HepG2 (cell line): ENCODE measurements around the gene ATG5. TPM values are rescaled to one million over a fixed set of nuclear protein-coding genes. Genes with fewer than 3 reads are reported as not detected.

Experiments used
- ATF1 ChIP-seq: IDR thresholded peaks from 2 replicates; pipeline ENCODE4 v1.6.1; 2016; ENCODE audit warnings: mild to moderate bottlenecking, control low read depth
- CEBPB ChIP-seq: IDR thresholded peaks from 2 replicates; pipeline ENCODE4 v1.6.1; 2011; ENCODE audit warnings: low read depth, low read length, improper control_type of control experiment, borderline replicate concordance
- DBP ChIP-seq: sonication (generic); formaldehyde crosslinking; IDR thresholded peaks from 2 replicates; pipeline ENCODE4 v1.4.0; 2020; ENCODE audit warnings: missing genetic modification reagents; ENCODE audit errors: not compliant biosample characterization
- FOXK2 ChIP-seq: fragments of 450-650 bp; IDR thresholded peaks from 2 replicates; pipeline ENCODE4 v1.6.1; 2016
- FUBP1 ChIP-seq: sonication (generic); formaldehyde crosslinking; IDR thresholded peaks from 2 replicates; pipeline ENCODE4 v1.5.1; 2020; ENCODE audit warnings: missing genetic modification reagents, mild to moderate bottlenecking, borderline replicate concordance
- HMGA1 ChIP-seq: sonication (generic); formaldehyde crosslinking; conservative IDR thresholded peaks from 2 replicates; pipeline ENCODE4 v1.4.0; 2020; ENCODE audit warnings: missing genetic modification reagents
- HOXD1 ChIP-seq: sonication (generic); formaldehyde crosslinking; IDR thresholded peaks from 2 replicates; pipeline ENCODE4 v1.5.0; 2020; ENCODE audit warnings: missing genetic modification reagents
- SRSF1 ChIP-seq: fragments of 200-400 bp; formaldehyde crosslinking; optimal IDR thresholded peaks from 2 replicates; pipeline ENCODE3; 2017; ENCODE audit warnings: mild to moderate bottlenecking, low read depth, low read length, moderate library complexity
- TERF1 ChIP-seq: sonication (generic); formaldehyde crosslinking; IDR thresholded peaks from 2 replicates; pipeline ENCODE4 v1.8.0; 2022; ENCODE audit warnings: mild to moderate bottlenecking, missing genetic modification reagents, moderate library complexity
- ZBTB38 ChIP-seq: sonication (generic); formaldehyde crosslinking; IDR thresholded peaks from 2 replicates; pipeline ENCODE4 v1.5.1; 2020; ENCODE audit warnings: mild to moderate bottlenecking, missing genetic modification reagents
- ZNF224 ChIP-seq: sonication (generic); formaldehyde crosslinking; IDR thresholded peaks from 2 replicates; pipeline ENCODE4 v1.5.0; 2020; ENCODE audit warnings: mild to moderate bottlenecking, missing genetic modification reagents
- ZNF253 ChIP-seq: sonication (generic); formaldehyde crosslinking; IDR thresholded peaks from 2 replicates; pipeline ENCODE4 v1.8.0; 2022; ENCODE audit warnings: mild to moderate bottlenecking, missing genetic modification reagents, borderline replicate concordance
- ZNF441 ChIP-seq: sonication (generic); formaldehyde crosslinking; IDR thresholded peaks from 2 replicates; pipeline ENCODE4 v1.7.0; 2021; ENCODE audit warnings: missing genetic modification reagents, borderline replicate concordance
- ZNF558 ChIP-seq: sonication (generic); formaldehyde crosslinking; IDR thresholded peaks from 2 replicates; pipeline ENCODE4 v1.9.0; 2022; ENCODE audit warnings: mild to moderate bottlenecking, missing genetic modification reagents, borderline replicate concordance
- ZNF569 ChIP-seq: sonication (generic); formaldehyde crosslinking; IDR thresholded peaks from 2 replicates; pipeline ENCODE4 v1.5.0; 2020; ENCODE audit warnings: mild to moderate bottlenecking, missing genetic modification reagents, moderate library complexity, borderline replicate concordance
- polyA plus RNA-seq, 8 experiments: library from polyadenylated mRNA; depleted of rRNA in 3 of 8; stranded (reverse) in 7 of 8; unstranded in 1 of 8; fragments of >200 nt; fragmentation: Illumina TruSeq in 4 of 8; extraction: Trizol in 4 of 8; gene quantifications; 2 replicates each; pipeline versions ENCODE4 v1.2.1 to v1.2.3, GENCODE V29; 2011 to 2016; ENCODE audit warnings: low read depth in 4 of 8, missing spikeins in 1 of 8, mixed read lengths in 1 of 8; ENCODE audit not compliant: insufficient read depth in 1 of 8
- total RNA-seq, 5 experiments: library from RNA; depleted of rRNA; stranded (reverse); fragments of >200 nt; fragmentation: Illumina TruSeq; extraction: Trizol; gene quantifications; 2 replicates each; pipeline ENCODE4 v1.2.3, GENCODE V29; 2016; ENCODE audit warnings: low read depth in 1 of 5
- TF ChIP-seq, protein P1 (sequence below): sonication (generic); formaldehyde crosslinking; IDR thresholded peaks from 2 replicates; pipeline ENCODE4 v1.9.0; 2022; ENCODE audit warnings: low read depth, missing genetic modification reagents
- TF ChIP-seq, protein P2 (sequence below): sonication (generic); formaldehyde crosslinking; IDR thresholded peaks from 2 replicates; pipeline ENCODE4 v1.8.1; 2023; ENCODE audit warnings: missing genetic modification reagents, inconsistent platforms, borderline replicate concordance

The ATG5 gene
- total and polyA plus RNA-seq, 2 of the 13 experiments (the other 11 are each of a cell fraction or from before 2014, with no cell fraction given) = 21.3 to 48.0 TPM

DNA sequence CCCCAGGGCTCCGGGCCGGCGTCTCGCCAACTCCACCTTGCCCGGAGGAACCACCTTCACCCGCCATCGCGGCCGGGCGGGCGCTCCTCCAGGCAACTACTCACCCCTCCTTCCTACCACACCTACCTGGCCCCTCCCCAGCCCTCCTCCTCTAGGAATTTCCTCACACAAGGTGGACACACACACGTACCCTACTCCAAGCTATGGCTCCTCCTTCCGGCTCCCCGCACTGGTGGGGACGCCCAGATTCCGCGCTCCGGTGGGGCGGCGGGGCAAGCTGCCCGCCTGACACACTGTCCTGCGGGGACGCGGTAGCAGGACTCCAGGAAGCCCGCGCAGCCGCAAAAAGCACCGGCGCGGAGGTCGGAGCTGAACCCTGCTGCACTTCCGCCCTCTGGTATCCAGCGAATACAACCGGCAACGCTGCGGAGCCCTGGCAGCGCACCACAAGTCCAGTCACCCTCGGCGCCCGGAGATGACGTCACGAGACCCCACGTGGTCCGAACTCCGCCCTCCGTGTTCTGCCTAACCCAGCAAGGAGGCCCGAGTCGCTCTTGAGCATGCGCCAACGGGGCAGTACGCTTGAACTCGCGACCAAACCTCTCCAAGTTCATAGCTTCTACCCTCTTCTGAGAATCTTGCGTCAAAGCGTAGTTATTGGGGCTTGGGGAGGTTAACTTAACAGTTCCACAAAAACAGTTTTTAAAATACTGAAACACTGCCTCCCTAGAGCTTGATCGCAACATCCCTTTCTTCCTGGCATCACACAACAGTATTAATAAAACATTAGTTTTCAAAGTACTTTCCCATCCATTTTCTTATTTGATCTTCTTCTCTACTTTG is at the start of gene ATG5 (continued):
- peak; percentile 85 for TF ChIP-seq FOXK2
- TF ChIP-seq, protein P1, sequence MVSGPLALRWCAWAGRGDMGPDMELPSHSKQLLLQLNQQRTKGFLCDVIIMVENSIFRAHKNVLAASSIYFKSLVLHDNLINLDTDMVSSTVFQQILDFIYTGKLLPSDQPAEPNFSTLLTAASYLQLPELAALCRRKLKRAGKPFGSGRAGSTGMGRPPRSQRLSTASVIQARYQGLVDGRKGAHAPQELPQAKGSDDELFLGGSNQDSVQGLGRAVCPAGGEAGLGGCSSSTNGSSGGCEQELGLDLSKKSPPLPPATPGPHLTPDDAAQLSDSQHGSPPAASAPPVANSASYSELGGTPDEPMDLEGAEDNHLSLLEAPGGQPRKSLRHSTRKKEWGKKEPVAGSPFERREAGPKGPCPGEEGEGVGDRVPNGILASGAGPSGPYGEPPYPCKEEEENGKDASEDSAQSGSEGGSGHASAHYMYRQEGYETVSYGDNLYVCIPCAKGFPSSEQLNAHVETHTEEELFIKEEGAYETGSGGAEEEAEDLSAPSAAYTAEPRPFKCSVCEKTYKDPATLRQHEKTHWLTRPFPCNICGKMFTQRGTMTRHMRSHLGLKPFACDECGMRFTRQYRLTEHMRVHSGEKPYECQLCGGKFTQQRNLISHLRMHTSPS (CRISPR knock-in tag) = peak; percentile 53; the same call in 1 of the 2 replicates
- peak; percentile 85 for TF ChIP-seq ZBTB38
- TF ChIP-seq DBP = no peak
- TF ChIP-seq HMGA1 (CRISPR knock-in tag) = no peak
- TF ChIP-seq ZNF224 (CRISPR knock-in tag) = peak; percentile 56; the same call in 1 of the 2 replicates
- TF ChIP-seq ZNF253 (CRISPR knock-in tag) = no peak
- peak; percentile 59 for TF ChIP-seq SRSF1
- TF ChIP-seq, protein P2, sequence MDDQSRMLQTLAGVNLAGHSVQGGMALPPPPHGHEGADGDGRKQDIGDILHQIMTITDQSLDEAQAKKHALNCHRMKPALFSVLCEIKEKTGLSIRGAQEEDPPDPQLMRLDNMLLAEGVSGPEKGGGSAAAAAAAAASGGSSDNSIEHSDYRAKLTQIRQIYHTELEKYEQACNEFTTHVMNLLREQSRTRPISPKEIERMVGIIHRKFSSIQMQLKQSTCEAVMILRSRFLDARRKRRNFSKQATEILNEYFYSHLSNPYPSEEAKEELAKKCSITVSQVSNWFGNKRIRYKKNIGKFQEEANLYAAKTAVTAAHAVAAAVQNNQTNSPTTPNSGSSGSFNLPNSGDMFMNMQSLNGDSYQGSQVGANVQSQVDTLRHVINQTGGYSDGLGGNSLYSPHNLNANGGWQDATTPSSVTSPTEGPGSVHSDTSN (CRISPR knock-in tag) = no peak
- 0 out of 2 replicates have a peak, but pooled peaks have one; percentile 28 for TF ChIP-seq HOXD1 (CRISPR knock-in tag)
- peak; percentile 54; the same call in 1 of the 2 replicates for TF ChIP-seq ZNF558 (CRISPR knock-in tag)
- TF ChIP-seq CEBPB = no peak
- TF ChIP-seq FUBP1 (CRISPR knock-in tag) = no peak
- peak; percentile 98 for TF ChIP-seq ATF1
- TF ChIP-seq ZNF441 (CRISPR knock-in tag) = no peak
- TF ChIP-seq ZNF569 = no peak
- TF ChIP-seq TERF1 = no peak
